ENCODE results near the gene IFT43.
"Not testable (repeated sequence)": the region's sequence is repeated elsewhere in the genome, so short reads cannot be mapped to it uniquely, and the experiment has no call there.

Gene IFT43

GRCh38 chr14:75980856-75981255 lies 4.7 kb upstream of the IFT43 start:
- DNase-seq (ENCODE audit: low spot score), result no peak

DNA sequence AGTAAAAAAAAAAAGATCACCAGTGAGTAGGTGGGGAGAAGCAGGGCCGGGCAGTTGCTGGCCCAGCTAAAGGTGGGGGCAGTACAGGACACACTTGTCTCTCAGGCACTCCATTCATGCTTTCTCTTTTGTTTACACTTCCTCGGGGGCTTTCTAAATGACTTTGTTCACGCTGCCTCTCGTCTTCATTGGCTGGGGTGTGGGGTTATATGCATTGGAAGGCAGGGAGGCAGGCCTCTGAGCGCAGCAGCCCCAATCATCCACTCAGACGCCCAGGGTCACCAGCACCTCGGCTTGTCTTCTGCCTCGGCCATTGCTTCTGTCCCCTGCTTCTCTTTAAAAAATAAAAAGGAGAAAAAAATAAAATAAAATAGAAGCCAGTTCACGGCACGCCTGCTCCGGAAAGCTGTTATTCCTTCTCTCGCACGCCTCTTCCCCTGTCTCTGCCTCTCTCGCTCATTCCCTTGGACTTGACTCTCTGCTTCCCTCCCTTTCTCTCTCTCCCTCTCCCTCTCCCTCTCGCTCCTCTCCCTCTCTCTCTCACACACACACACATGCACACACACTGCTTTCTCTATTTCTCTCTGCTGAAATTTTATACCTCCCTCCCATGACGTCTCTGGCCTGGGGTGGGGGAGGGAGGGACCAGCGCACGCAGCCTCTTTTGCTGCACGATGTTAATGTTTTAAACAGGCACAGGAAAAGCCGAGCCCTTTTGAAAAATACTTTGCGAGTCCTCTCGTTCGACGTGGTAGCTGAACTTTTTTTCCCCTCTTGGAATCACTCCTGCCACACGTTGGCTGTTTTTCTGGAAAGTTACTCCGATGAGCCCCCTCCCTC lies 3.9 kb upstream of the IFT43 start, which contains the start of gene TGFB3:
TGFB3 (minus strand) TSS at position 570 of the 840 bp plus-strand sequence. CDS start 1,102 bp downstream, outside the sequence.
- no peak for DNase-seq (ENCODE audit: low spot score)

DNA sequence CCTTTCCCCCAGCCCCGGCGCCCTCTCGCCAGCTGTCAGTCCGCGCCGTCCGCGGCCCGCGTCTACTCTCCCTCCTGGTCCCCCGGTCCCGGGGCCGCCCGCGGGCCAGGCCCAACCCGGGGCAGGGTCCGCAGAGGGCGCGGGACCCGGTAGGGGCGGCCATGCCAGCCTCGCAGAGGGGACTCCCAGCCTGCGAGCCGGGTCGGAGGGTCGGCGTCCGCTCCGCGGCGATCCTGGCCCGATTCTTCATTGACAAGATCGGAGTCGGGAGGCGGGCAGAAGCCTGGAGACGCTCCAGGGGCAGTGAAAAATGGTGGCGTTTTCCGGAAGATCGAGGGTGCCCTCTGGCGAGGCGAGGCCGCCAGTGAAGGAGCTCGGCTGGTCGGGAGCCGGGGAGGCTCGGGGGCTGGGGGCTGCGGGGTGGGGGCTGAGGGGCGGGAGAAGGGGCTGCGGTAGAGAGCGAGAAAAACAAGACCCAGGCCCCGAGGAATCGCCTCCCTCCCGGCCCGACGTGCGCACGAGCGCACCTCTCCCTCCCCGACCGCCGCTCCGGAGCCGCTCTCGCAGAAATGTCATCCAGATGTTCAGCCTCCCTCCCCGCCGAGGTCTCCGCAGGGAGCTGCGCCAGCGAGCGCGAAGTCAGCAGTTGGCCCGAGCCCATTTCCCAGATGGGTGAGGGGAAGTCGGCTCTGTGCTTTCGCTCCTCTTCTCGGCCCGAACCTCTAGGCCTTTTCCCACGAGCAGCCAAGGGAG lies 3.1 kb upstream of the IFT43 start:
- peak; percentile 77 for DNase-seq (ENCODE audit: low spot score)

- no peak for DNase-seq (ENCODE audit: low spot score)
Measured at GRCh38 chr14:75983019-75983358, 2.6 kb upstream of the IFT43 start.

- peak; percentile 12 for DNase-seq (ENCODE audit: low spot score)
Measured at GRCh38 chr14:75984674-75985073, 889 bp upstream of the IFT43 start.

DNA sequence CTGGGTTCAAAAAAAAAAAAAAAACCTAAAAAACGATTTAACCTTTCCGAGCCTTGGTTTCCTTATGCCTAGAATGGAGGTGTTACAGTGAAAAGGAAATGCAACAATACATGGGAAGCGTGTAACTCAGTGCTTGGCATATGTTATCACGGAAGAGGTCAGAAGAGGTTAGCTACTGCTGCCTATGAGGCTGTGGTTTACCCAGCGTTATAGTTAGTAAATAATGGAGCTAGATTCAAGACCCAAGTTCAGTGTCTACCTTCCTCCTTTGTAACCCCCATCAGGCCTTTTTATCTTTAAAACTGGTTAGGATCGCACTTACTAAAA lies 839 bp downstream of the IFT43 start:
- DNase-seq (ENCODE audit: low spot score), result no peak

- DNase-seq (ENCODE audit: low spot score), result no peak
Measured at GRCh38 chr14:75987201-75987970, 1.8 kb downstream of the IFT43 start.

GRCh38 chr14:75989134-75989533 lies 3.6 kb downstream of the IFT43 start:
- DNase-seq (ENCODE audit: low spot score), result no peak

- DNase-seq (ENCODE audit: low spot score), result no peak
Measured at GRCh38 chr14:75990297-75990696, 4.7 kb downstream of the IFT43 start.

GRCh38 chr14:75991753-75992152 lies 6.2 kb downstream of the IFT43 start:
- no peak for DNase-seq (ENCODE audit: low spot score)

GRCh38 chr14:75993567-75994041 lies 8.0 kb downstream of the IFT43 start:
- DNase-seq (ENCODE audit: low spot score), result no peak

- DNase-seq (ENCODE audit: low spot score), result no peak
Measured at GRCh38 chr14:75995372-75996041, 9.9 kb downstream of the IFT43 start.

GRCh38 chr14:75996488-75996887 lies 10.9 kb downstream of the IFT43 start:
- DNase-seq (ENCODE audit: low spot score), result no peak

DNA sequence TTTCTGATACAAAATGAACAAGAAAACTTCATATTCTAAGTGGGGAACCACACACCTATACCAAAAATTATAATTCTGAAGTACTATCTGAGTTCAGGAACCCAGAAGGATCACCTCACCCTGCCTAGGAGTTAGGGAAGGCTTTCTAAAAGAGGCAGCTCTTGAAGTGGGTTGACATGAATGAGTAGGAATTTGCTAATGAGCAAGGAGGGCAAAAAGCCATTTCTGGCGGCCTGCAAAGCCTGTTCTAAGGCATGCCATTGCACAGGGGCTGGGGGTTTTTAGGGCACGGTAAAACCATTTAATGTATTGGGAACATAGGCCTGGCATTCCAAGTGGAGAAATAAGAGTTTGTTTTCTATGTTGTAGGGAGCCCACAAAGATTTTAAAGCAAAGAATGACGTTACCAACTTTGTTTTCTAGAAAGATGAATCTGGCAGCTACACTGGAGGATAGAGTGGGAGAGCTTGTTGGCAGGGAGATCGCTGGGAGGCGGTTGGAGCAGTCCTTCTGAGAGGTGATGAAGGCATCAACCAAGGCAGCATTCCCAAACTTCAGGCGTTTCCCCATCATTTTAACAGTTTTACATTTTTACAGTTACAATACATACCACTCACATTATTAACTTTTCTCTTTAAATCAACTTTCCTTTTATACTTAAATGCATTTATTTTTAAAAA lies 14.1 kb downstream of the IFT43 start:
- no peak for DNase-seq (ENCODE audit: low spot score)

DNA sequence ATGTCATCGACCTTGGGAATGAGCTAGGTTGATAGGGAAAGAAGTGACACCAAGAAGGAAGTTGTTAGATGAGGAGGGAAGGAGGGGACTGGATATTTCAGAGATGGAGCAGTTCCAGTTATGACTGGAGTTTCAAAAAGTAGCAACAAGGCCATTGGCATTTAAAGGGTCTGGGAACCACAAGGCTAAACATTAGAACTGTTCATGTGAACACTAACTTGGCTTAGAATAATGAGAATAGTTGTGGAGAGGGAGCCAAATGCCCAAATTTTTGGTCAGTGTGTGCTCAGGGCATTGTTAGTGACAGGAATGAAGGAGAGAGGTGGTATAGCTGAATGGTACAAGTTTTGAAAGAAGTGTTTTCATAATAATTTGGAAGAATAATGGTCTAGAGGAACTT lies 16.8 kb downstream of the IFT43 start:
- DNase-seq (ENCODE audit: low spot score), result no peak

DNA sequence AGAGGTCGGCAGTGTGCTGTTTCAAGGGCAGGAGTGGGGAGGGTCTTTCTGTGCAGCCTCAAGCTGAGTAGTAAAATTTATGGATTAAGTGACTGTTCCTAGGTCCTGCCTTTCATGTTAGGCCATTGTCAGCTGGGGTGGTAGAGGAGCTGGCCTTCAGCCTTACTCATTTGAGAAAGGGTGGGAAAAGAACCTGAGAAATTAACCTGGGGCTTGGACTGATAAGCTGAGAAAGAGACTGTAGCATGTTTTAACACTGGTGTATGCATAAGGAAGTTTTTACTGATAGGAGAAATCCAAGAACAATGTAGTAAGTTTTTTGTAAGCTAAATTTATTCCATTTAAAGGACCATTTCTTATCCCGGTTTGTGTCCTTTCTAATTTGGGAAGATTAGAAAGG lies 20.7 kb downstream of the IFT43 start:
- no peak for DNase-seq (ENCODE audit: low spot score)

DNA sequence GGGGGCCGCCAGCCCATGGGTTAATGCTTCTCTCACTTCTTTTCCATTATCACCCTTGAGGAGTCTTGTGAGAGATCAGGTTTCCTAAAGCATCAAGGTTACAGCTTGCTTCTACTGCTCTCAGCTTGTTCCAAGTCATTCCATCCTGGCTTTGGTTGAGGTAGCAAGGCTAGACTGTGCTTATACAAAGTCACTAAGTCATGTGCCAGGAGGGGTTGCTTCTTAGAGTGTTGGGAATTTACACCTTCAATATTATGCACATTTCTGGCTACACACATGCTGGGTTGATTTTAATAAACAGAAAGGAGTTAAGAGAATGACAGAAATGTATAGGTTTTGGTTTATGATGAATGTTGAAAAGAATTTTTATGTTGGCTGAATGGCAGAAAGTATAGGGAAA lies 21.8 kb downstream of the IFT43 start:
- DNase-seq (ENCODE audit: low spot score), result no peak

DNA sequence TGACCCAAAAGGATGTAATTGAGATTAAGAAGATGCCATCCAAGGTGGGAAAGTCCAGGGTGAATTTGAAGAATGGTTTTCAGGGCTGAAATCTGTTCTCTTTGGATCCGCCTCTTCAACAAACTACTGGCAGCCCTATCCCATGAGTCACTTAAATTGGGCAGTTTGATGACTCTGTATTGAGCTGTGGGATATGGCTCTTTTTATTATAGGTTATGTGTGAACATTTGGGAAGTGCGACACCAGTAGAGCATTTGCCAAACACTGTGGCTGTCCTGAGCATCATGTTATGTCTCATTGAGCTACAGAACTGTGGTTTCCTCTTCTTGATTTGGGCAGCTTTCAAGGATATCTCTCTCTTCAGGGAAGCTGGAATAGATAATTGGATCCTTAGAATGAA lies 22.3 kb downstream of the IFT43 start:
- no peak for DNase-seq (ENCODE audit: low spot score)

GRCh38 chr14:76009627-76010026 lies 24.1 kb downstream of the IFT43 start:
- not testable (repeated sequence) for DNase-seq (ENCODE audit: low spot score)

DNA sequence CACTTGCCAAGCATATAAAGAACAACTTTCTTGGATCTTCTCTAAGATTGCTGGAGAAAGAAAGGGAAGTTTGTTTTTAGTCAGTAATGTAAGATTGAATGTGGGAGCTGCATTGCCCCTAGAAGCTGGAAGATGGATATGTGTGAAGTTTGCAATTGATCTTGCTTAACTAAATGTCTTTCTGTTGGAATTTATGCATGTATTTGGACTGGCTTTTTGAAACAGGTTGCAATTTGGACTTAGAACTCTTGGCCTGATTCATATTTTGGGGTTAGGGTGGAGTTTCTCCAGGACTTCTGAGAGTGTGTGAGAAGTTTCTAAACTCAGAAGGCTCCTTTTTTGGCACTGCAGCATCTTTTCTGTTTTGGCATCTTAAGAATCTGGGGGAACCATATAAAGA lies 26.4 kb downstream of the IFT43 start:
- DNase-seq (ENCODE audit: low spot score), result no peak

DNA sequence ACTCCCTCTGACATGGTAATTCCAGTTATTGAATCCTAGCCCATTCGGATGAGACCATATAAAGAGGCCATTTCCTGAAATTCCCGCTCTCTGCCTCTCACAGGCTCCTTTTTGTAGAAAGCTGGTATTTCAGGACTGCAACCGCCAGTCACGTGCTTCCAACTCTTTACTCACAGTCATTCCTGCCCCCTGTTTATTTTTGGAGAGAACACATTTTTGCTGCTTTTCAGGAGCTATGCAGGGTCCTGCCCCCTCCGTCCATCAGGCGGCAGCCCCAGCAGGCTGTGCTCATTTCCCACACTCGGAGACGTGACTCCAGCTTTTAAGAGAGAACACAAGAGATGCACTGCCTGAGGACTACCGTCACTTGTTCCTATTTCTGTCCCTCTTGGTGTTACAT lies 26.8 kb downstream of the IFT43 start:
- no peak for DNase-seq (ENCODE audit: low spot score)

GRCh38 chr14:76015191-76015590 lies 29.6 kb downstream of the IFT43 start:
- DNase-seq (ENCODE audit: low spot score), result no peak

Data from hematopoietic multipotent progenitor cell treated with erythropoietin and hydrocortisone succinate and interleukin-3 and kit ligand, for 17 days (in vitro differentiated cells).